Frontal cortex (tissue), 4 donors: ENCODE measurements around the gene ZFAND2B. TPM values are rescaled to one million over a fixed set of nuclear protein-coding genes. Genes with fewer than 3 reads are reported as not detected.

ENCODE experiments used
- DNase-seq, 2 donors: peaks; one replicate each; pipeline ENCODE4 v3.0.0; 2012; ENCODE audit warnings: low spot score in 2 of 2
- FAIRE-seq: peaks from 2 replicates; lab custom pipeline; 2012; peaks lifted over from hg19 to GRCh38; lab: Jason Lieb, UNC
- total RNA-seq: library from RNA; depleted of rRNA; stranded (reverse); fragments of >200 nt; gene quantifications from one replicate; pipeline ENCODE4 v1.2.3, GENCODE V29; 2014
- donor health status: control.
- donor health status: control.
- donor health status: control.

Gene ZFAND2B
- total RNA-seq, 1 donor from 2014 or later: 10.2 TPM

GRCh38 chr2:219175486-219175885 is 31.1 kb upstream of the ZFAND2B start:
- no peak for DNase-seq
- no peak for FAIRE-seq

GRCh38 chr2:219175928-219176817 is 30.4 kb upstream of the ZFAND2B start:
- peak; percentile 46 to 47 for DNase-seq
- no peak for FAIRE-seq

DNA sequence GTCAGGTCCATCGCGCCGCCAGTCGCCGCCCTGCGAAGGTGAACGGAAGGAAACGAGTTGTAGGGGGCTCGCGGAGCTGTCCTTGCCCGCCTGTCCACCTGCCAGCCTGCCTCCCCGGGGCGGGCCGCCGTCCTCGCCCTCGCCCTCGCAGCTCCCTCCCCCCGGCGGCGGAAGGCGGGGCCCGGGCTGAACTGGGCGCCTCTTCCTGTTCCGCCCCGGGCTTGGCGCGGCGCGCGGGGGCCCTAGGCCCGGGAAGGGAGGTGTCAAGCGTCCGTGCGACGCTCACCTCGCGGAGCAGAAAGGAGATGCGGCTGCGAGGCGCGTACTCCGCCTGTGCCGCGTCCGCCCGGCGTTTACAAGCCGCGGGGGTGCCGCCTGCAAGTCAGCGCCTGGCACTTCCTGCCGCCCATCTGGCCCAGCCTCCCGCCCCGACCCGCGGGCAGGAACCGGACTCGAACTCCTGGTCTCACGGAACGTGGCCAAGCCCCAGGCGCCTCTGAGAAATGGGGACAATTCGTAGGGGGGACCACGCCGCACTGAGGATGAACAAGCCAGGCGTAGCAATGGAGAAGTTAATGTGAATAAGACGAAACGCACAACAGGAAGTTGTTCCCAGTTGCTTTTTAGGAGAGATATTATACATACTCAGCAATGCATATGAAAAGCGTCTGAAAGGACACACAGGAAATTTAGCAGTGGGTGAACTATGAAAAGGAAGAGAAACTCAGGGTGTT is 29.6 kb upstream of the ZFAND2B start, which contains the start of gene CNPPD1:
Gene CNPPD1 (minus strand): TSS at position 108 of the 734 bp plus-strand sequence. CDS start 97 bp downstream, at position 11.
- DNase-seq (peak; percentile 87 to 91), FAIRE-seq (no peak)

- peak; percentile 95 to 97 for DNase-seq
- no peak for FAIRE-seq
Observed at GRCh38 chr2:219177552-219178376, 28.8 kb upstream of the ZFAND2B start, which contains the start of gene RETREG2. RETREG2 (plus strand) TSS chr2:219178275; CDS start chr2:219178353, 78 bp downstream.

- no peak for FAIRE-seq
- DNase-seq: peak in 1 of 2 donors; percentile 52
Observed at GRCh38 chr2:219178377-219179175, 28.0 kb upstream of the ZFAND2B start.

GRCh38 chr2:219179601-219180465 is 26.7 kb upstream of the ZFAND2B start:
- DNase-seq (no peak), FAIRE-seq (no peak)

GRCh38 chr2:219180961-219181360 is 25.6 kb upstream of the ZFAND2B start:
- FAIRE-seq (no peak), DNase-seq (no peak)

GRCh38 chr2:219181531-219181930 is 25.1 kb upstream of the ZFAND2B start:
- DNase-seq (no peak), FAIRE-seq (no peak)

- FAIRE-seq (no peak), DNase-seq (no peak)
Observed at GRCh38 chr2:219182331-219183150, 24.0 kb upstream of the ZFAND2B start.

- FAIRE-seq (no peak), DNase-seq (no peak)
Observed at GRCh38 chr2:219183151-219183772, 23.3 kb upstream of the ZFAND2B start.

DNA sequence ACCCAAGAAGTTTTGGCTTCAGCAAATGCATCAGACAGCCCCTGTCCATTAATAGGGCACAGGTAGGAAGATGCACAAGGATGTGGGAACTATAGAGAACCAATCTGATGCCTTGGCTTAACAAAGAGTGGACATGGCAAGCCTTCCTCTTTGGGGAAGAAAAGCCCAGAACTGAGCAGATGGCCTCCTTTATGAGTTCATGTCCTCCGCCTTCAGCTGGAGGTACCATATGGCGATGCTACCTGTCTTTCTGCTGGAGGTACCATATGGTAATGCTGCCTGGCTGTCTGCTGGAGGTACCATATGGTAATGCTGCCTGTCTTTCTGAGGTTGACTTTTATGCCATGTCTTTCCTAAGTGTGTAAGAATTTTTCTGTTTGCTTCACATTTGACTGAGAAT is 22.5 kb upstream of the ZFAND2B start:
- FAIRE-seq (no peak), DNase-seq (no peak)

- FAIRE-seq: no peak
- DNase-seq: no peak
Observed at GRCh38 chr2:219186754-219187456, 19.7 kb upstream of the ZFAND2B start.

DNA sequence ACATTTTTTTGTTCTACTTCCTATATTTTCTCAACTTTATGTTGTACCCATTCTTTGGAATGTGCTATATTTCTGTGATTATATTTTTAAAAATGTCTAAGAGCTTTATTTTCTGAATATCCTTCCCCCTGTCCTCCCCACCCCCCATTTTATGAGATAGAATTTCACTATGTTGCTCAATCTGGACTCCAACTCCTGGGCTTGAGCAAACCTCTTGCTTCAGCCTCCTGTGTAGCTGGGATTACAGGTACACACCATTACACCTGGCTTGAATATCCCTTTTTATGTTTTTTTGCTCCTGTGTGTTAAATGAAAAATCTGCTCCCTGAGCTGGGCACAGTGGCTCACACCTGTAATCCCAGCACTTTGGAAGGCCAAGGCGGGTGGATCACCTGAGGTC is 9.2 kb upstream of the ZFAND2B start:
- DNase-seq (no peak), FAIRE-seq (no peak)

DNA sequence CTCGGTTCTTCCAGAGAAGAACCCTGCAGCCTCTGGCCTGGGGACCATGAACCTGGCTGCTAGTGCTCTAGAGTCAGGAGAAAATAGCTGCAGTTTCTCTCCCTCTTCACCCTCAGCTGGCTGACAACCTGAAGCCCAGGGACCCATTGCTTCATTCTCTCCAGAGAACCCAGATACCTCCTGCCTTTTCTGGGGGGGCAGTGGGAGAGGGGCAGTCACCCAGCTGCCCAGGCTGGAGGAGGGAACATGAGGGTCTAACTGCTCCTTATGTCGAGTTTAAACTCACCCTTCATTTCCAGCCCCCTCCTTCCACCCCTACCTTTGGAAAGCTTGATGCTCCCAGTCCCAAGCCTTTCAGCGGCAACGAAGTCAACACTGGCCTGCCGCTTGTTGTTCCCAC is 7.6 kb upstream of the ZFAND2B start:
- FAIRE-seq (no peak), DNase-seq (no peak)

GRCh38 chr2:219199470-219200211 is 6.9 kb upstream of the ZFAND2B start:
- FAIRE-seq: no peak
- DNase-seq: no peak
